Measurements from ENCODE around the gene TMEM147. TPM values are rescaled to one million over a fixed set of nuclear protein-coding genes. Genes with fewer than 3 reads are reported as not detected.

Gene TMEM147
- total and polyA plus RNA-seq, 2 of the 4 experiments (the other 2 are of a cell fraction), result 67.6 to 108 TPM

DNA sequence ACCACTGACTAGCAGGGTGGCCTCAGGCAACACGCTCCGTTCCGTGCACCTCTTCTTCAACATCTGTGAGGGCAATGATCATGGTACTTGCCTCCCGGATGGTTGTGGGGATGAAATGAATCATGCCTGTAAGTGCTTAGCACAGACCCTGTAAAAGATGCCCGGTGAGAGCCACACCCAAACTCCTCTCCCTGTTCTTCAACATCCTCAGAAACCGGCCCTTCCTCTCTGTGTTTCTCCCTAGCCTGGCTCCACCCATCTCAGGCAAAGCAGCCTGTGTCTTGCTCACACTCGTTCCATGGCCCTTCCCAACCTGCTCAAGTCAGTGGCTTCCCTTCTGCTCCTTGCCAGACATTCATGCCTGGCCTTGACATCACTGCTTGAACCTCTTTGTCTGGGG is 26.1 kb upstream of the TMEM147 start:
- H4K91ac ChIP-seq (ENCODE audit: insufficient read depth, low read depth, low read length), result peak overlapping the region; percentile 85
- POLR2A ChIA-PET (ENCODE audit: unreplicated experiment), result no interaction called here
- H2AK9ac ChIP-seq (replicated peaks; ENCODE audit: low read depth, low read length, poor library complexity), result peak overlapping the region; percentile 94
- no peaks in the 10 kb centered on the region for H4K20me1 ChIP-seq (ENCODE audit: insufficient read depth, low read length)
- peaks cover 7% of the 10 kb centered on the region for H3K4me1 ChIP-seq (ENCODE audit: control insufficient read depth, insufficient read depth, low read length)
- peaks cover 16% of the 10 kb centered on the region for H3K9me1 ChIP-seq (ENCODE audit: insufficient read depth, low read length)
- H3K18ac ChIP-seq (ENCODE audit: low read depth, low read length), result peak overlapping the region; percentile 92
- peak overlapping the region; percentile 82 for H2BK120ac ChIP-seq (ENCODE audit: low read depth, low read length)
- peak overlapping the region; percentile 85 for H2BK20ac ChIP-seq (ENCODE audit: low read depth, low read length)
- dilution Hi-C loops (cut with HindIII; ENCODE audit: low sequenced_read_pairs, unreplicated experiment) (no loop called here), in situ Hi-C loops (cut with MboI; ENCODE audit: low sequenced_read_pairs) (no loop called here), intact Hi-C loops (cut with micrococcal nuclease) (no loop called here)
- peak overlapping the region; percentile 92 for H3K4ac ChIP-seq (ENCODE audit: low read depth, low read length)
- H3K4me3 ChIP-seq (ENCODE audit: insufficient read depth, low read depth, low read length), result no peak overlapping the region
- DNase-seq, result peak; percentile 27
- H2BK15ac ChIP-seq (ENCODE audit: low read depth, low read length), result peak overlapping the region; percentile 99; the same call in 2 of the 3 replicates
- H2AK5ac ChIP-seq (ENCODE audit: low read depth, low read length), result peak overlapping the region; percentile 99
- WGBS, 2 experiments (ENCODE audit: extremely low coverage in 2 of 2, insufficient read length in 1 of 2), result no CpG with 5 or more reads among the region's 7 CpGs
- no TSS peak for BruUV-seq (replicated peaks)
- ATAC-seq (ENCODE audit: low read depth), result 0 out of 2 replicates have a peak, but pooled peaks have one; percentile 8
- TF ChIP-seq FOS (IDR thresholded peaks at IDR 0.05; ENCODE audit: low read depth, low read length) (no peak), NFE2L2 (IDR thresholded peaks at IDR 0.05; ENCODE audit: low read depth, low read length) (no peak), MXI1 (IDR thresholded peaks at IDR 0.05; ENCODE audit: borderline replicate concordance, low read depth, low read length) (no peak), POLR2A (IDR thresholded peaks at IDR 0.05; ENCODE audit: low read depth, low read length) (no peak), SMC3 (IDR thresholded peaks at IDR 0.05; ENCODE audit: low read depth, low read length) (no peak), RAD21 (IDR thresholded peaks at IDR 0.05; ENCODE audit: low read length) (no peak), RCOR1 (IDR thresholded peaks at IDR 0.05; ENCODE audit: insufficient replicate concordance, low read length) (no peak), BHLHE40 (IDR thresholded peaks at IDR 0.05; ENCODE audit: low read depth, low read length) (no peak), MAFK (IDR thresholded peaks at IDR 0.05; ENCODE audit: low read depth, low read length) (no peak), CHD1 (IDR thresholded peaks at IDR 0.05; ENCODE audit: low read depth, low read length) (no peak), CEBPB (IDR thresholded peaks at IDR 0.05; ENCODE audit: low read depth, low read length) (no peak), MAZ (IDR thresholded peaks at IDR 0.05; ENCODE audit: borderline replicate concordance, low read depth, low read length) (no peak), RFX5 (IDR thresholded peaks at IDR 0.05; ENCODE audit: low read depth, low read length) (no peak)
- TF ChIP-seq, protein P1, sequence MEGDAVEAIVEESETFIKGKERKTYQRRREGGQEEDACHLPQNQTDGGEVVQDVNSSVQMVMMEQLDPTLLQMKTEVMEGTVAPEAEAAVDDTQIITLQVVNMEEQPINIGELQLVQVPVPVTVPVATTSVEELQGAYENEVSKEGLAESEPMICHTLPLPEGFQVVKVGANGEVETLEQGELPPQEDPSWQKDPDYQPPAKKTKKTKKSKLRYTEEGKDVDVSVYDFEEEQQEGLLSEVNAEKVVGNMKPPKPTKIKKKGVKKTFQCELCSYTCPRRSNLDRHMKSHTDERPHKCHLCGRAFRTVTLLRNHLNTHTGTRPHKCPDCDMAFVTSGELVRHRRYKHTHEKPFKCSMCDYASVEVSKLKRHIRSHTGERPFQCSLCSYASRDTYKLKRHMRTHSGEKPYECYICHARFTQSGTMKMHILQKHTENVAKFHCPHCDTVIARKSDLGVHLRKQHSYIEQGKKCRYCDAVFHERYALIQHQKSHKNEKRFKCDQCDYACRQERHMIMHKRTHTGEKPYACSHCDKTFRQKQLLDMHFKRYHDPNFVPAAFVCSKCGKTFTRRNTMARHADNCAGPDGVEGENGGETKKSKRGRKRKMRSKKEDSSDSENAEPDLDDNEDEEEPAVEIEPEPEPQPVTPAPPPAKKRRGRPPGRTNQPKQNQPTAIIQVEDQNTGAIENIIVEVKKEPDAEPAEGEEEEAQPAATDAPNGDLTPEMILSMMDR (conservative IDR thresholded peaks at IDR 0.05; ENCODE audit: low read depth, low read length), result no peak
- TF ChIP-seq, protein P2, sequence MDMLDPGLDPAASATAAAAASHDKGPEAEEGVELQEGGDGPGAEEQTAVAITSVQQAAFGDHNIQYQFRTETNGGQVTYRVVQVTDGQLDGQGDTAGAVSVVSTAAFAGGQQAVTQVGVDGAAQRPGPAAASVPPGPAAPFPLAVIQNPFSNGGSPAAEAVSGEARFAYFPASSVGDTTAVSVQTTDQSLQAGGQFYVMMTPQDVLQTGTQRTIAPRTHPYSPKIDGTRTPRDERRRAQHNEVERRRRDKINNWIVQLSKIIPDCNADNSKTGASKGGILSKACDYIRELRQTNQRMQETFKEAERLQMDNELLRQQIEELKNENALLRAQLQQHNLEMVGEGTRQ (IDR thresholded peaks at IDR 0.05; ENCODE audit: low read depth, low read length), result no peak
- TF ChIP-seq, protein P3, sequence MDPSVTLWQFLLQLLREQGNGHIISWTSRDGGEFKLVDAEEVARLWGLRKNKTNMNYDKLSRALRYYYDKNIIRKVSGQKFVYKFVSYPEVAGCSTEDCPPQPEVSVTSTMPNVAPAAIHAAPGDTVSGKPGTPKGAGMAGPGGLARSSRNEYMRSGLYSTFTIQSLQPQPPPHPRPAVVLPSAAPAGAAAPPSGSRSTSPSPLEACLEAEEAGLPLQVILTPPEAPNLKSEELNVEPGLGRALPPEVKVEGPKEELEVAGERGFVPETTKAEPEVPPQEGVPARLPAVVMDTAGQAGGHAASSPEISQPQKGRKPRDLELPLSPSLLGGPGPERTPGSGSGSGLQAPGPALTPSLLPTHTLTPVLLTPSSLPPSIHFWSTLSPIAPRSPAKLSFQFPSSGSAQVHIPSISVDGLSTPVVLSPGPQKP (IDR thresholded peaks at IDR 0.05; ENCODE audit: borderline replicate concordance, low read depth, low read length), result no peak
- CTCF ChIA-PET, result interaction anchor here (0.6 kb wide), 1 partner anchor 30 kb away, joined by 5 read pairs; no protein-coding TSS in a partner anchor
- no peaks in the 10 kb centered on the region for H3K36me3 ChIP-seq (ENCODE audit: control insufficient read depth, insufficient read depth, low read length)
- H4K5ac ChIP-seq (ENCODE audit: low read depth, low read length), result peak overlapping the region; percentile 55
- peak overlapping the region; percentile 67 for H2BK5ac ChIP-seq (ENCODE audit: low read depth, low read length, poor library complexity, severe bottlenecking)
- H4K8ac ChIP-seq (ENCODE audit: low read depth in 2 of 2, low read length in 2 of 2), result peak overlapping the region; percentile 79 to 91; a peak in 3 of 4 replicates
- H3K4me2 ChIP-seq (ENCODE audit: low read depth, low read length), result no peak overlapping the region
- H3K56ac ChIP-seq (ENCODE audit: extremely low read depth, insufficient read depth, low read length), result no peak overlapping the region
- H3K9ac ChIP-seq (ENCODE audit: low read depth, low read length), result no peak overlapping the region
- peak overlapping the region; percentile 38 for H3K14ac ChIP-seq (replicated peaks; ENCODE audit: low read depth, low read length)
- 0 out of 4 replicates have a peak, but pooled peaks cover 0 to 3% of the 10 kb centered on the region in 2 experiments for H3K79me1 ChIP-seq (ENCODE audit: low read depth in 1 of 2, low read length in 2 of 2)
- H3K27ac ChIP-seq (ENCODE audit: insufficient read depth, low read length), result no peak overlapping the region
- peak overlapping the region; percentile 68 for H2AFZ ChIP-seq (replicated peaks; ENCODE audit: low read length, poor library complexity)
- no peaks in the 10 kb centered on the region for H3K9me3 ChIP-seq (ENCODE audit: control insufficient read depth, insufficient read depth, low read length)
- H3K27me3 ChIP-seq (ENCODE audit: control insufficient read depth, insufficient read depth, low read length), result no peaks in the 10 kb centered on the region
- H3K23ac ChIP-seq (ENCODE audit: low read depth, low read length), result 0 out of 2 replicates have a peak overlapping the region, but pooled peaks have one; percentile 16
